Measurements from ENCODE around the gene DOC2B. TPM values are rescaled to one million over a fixed set of nuclear protein-coding genes. Genes with fewer than 3 reads are reported as not detected.

DOC2B gene
- total and polyA plus RNA-seq, 2 experiments from 2014 or later = 0.42 to 3.8 TPM

GRCh38 chr17:158379-158778, 23.1 kb downstream of the DOC2B start (continued):
- TF ChIP-seq CTCF (conservative IDR thresholded peaks at IDR 0.05; ENCODE audit: low read depth in 2 of 2) (no peak), CREB1 (CRISPR knock-in tag; IDR thresholded peaks at IDR 0.05; ENCODE audit: low read depth) (no peak), POLR2AphosphoS5 (IDR thresholded peaks at IDR 0.05; ENCODE audit: low read depth) (no peak)

GRCh38 chr17:157901-158300, 23.5 kb downstream of the DOC2B start:
- Histone ChIP-seq H3K27me3 (ENCODE audit: insufficient read depth) (no peaks in the 10 kb centered on the region), H3K4me2 (no peak overlapping the region), H3F3A (replicated peaks; ENCODE audit: low read depth) (no peaks in the 10 kb centered on the region), H3K4me3 (no peak overlapping the region), H2AFZ (no peak overlapping the region), H3K36me3 (ENCODE audit: insufficient read depth) (no peaks in the 10 kb centered on the region), H3K4me1 (ENCODE audit: insufficient read depth) (no peaks in the 10 kb centered on the region), H3K9me2 (ENCODE audit: insufficient read depth) (no peaks in the 10 kb centered on the region), H3K27ac (ENCODE audit: low read depth) (no peak overlapping the region), H4K20me1 (replicated peaks; ENCODE audit: insufficient read depth) (no peaks in the 10 kb centered on the region), H3K79me2 (replicated peaks; ENCODE audit: insufficient read depth) (no peaks in the 10 kb centered on the region)
- Mint-ChIP-seq H3K9me3 (no peaks in the 10 kb centered on the region), H3K27ac (no peak overlapping the region), H3K4me1 (no peaks in the 10 kb centered on the region), H3K27me3 (ENCODE audit: insufficient read depth, low read depth, poor library complexity) (peaks cover 3% of the 10 kb centered on the region), H3K4me3 (no peak overlapping the region), H3K36me3 (ENCODE audit: low read depth) (no peaks in the 10 kb centered on the region; the same call in 2 of the 3 replicates)
- no peak for DNase-seq (ENCODE audit: low spot score)
- ATAC-seq = no peak
- TF ChIP-seq EZH2 (IDR thresholded peaks at IDR 0.05; ENCODE audit: low read depth, unreplicated experiment) (no peak), ZNF331 (CRISPR knock-in tag; IDR thresholded peaks at IDR 0.05; ENCODE audit: low read depth) (no peak), REST (IDR thresholded peaks at IDR 0.05; ENCODE audit: unreplicated experiment) (no peak), JUNB (IDR thresholded peaks at IDR 0.05; ENCODE audit: unreplicated experiment) (no peak), ZNF114 (CRISPR knock-in tag; IDR thresholded peaks at IDR 0.05) (no peak), CREB1 (CRISPR knock-in tag; IDR thresholded peaks at IDR 0.05; ENCODE audit: low read depth) (no peak), STAT1 (IDR thresholded peaks at IDR 0.05; ENCODE audit: unreplicated experiment) (no peak), NANOG (IDR thresholded peaks at IDR 0.05; ENCODE audit: borderline replicate concordance) (no peak), CTCF (conservative IDR thresholded peaks at IDR 0.05; ENCODE audit: low read depth in 2 of 2) (no peak), EZH2phosphoT487 (IDR thresholded peaks at IDR 0.05; ENCODE audit: unreplicated experiment) (no peak), POLR2AphosphoS5 (IDR thresholded peaks at IDR 0.05; ENCODE audit: low read depth) (no peak), ETS1 (IDR thresholded peaks at IDR 0.05) (no peak)

All from GM23338 (cell line).